Limb (tissue), 2 donors: ENCODE results near the gene SLC8B1.

Source experiments
- DNase-seq, 2 donors: peaks; one replicate each; pipeline ENCODE4 v3.0.0-alpha.2; 2016; ENCODE audit errors: extremely low spot score in 2 of 2

SLC8B1 gene

DNA sequence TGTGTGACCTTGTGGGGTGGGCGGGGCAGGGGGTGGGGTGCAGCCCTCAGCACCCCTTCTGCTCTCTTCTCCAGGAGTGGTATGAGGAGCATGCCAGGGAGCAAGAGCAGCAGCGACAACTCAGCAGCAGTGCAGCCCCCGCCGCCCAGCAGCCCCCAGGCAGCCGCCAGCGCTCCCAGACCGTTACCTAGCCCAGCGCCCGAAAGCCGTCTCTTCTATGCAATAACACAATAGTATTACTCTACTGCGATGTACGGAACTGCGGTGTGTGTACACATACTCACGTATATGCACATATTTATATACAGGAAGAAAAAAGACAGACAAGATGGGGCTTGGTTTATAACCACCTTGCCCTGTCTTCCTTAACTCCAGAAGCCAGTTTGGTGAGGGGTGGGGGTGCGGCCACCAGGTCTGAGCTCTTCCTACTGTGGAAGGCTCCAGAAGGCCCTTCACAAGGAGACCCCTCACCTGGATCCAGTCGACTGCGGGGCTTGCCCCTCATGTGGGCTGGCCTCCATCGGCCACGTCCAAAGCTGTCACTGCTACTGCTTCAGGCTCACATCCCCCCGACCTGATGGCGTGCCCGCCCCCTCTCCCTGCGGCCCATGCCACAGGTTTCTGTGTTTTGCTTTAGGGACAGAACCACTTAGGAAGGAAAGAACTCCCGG is 38.9 kb downstream of the SLC8B1 start:
- no peak for DNase-seq

DNA sequence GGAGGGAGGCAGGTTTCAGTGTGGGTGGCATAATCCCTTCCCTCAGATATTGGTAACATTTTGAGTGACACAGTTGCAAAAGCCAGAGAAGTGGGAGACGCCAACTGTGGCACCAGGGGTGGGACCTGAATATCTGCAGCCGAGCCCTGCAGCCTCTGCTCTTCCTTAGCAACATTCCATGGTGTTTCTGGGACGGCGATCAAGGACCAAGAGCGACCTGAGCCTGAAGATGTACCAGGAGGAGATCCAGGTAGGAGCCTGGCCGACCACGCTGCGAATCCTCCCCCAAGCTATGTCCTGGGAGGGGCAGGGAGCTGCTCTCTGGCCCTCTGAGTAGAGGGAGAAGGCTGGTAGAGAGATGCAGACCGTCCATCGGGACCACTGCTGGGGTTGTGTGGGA is 41.8 kb downstream of the SLC8B1 start:
- DNase-seq: no peak

DNA sequence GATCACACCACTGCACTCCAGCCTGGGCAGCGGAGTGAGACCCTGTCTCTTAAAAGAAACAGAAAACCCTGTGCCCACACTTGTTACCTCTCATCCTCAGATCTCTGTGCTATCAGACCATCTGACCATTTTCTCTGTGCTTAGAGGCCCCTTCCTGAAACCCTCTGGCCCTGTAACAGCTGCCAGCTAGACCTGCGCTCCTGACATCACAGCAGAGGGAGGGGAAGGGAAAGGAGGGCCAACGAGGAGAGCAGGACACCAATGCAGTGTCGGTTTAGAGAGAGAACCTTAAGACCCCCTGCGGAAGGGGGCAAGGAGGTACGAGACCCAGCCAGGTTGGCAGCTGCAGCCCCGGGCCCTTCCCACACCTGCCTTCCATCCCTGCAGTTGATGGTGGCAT is 42.4 kb downstream of the SLC8B1 start:
- DNase-seq: no peak

DNA sequence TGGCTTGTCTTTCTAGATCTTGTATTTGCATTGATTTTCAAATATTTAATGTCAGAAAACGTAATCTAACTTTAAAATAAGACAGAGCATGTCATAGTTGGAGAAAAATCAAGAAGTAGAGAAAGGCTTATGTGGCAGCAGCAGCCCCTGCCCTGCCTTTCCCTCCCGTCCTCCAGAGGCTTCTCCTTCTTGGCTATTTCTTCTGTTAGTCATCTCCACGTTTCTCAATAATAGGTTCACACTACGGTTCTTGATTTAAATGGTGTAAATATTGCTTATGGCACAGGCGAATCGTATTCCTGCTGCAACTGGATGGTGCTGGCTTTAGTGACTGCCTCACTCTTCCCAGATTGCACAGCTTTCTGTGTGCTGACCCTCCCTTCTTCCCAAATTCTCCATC is 42.8 kb downstream of the SLC8B1 start:
- no peak for DNase-seq

DNA sequence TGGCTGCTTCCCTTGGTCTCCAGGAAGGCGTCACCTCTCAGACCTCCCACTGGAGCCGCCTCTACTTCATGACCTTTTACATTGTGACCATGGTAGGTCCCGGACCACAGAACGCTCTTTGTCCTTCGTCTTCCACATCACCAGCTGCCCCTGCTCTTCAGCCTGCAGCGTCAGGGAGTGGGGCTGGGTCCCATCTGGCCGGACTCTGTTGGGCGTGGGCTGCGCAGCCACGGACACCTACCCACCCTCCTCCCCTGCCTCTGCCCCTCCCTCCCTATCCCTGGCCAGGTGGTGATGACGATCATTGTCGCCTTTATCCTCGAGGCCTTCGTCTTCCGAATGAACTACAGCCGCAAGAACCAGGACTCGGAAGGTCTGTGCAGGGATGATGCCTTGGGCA is 43.3 kb downstream of the SLC8B1 start:
- DNase-seq: no peak

DNA sequence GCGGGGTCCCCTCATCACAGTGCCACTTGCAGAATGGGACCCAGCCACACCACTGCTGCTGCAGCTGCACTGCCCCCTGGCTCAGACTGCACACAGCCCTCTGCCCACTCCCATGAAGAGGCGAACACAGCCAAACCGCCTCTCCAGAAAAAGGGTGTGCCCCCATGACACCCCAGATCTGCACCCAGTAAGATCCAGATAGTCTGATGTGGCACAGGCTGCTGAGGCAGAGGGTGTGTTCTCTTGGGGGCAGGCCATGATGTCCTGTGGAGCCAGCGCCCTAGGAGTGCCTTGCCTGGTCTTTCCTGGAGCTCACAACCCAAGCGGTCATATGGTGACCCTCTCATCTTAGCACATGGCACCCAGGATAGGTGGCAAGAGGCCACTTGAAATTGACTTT is 44.4 kb downstream of the SLC8B1 start:
- no peak for DNase-seq

DNA sequence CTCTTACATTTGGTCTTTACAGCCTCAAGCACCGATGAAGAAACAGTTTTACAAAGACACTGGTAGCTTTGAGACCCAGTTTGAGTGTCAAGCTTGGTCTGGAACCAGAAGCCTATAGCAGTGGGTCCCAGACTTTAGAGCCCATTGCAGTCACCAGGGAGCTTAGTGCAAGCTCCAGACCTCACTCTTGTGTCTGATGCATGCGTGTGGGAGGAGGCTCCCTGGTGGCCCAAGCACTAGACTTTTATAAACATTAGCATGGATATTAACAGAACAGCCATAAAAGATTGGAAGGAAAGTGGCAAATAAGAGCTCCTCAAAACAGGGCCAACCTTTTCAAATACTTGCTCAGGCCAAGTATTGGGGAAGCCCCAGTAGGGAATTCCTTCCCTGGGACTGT is 45.5 kb downstream of the SLC8B1 start:
- no peak for DNase-seq

DNA sequence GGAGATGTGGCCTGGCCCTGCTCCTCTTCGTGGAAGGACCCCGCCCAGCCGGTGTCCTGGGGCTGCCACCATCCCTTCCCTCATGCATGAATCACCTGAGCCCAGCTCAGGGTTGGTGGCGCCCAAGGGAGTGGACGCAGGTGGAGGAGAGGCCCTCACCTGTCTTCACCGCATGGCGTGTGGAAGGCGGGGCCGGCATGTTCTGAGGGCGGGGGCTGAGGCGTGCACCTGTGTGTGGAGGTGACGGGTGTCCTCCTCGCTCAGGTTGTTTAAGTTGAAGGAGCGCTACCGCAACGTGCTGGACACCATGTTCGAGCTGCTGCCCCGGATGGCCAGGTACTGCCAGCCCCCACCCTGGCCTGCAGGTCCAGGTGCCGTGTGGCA is 47.0 kb downstream of the SLC8B1 start:
- DNase-seq: no peak

DNA sequence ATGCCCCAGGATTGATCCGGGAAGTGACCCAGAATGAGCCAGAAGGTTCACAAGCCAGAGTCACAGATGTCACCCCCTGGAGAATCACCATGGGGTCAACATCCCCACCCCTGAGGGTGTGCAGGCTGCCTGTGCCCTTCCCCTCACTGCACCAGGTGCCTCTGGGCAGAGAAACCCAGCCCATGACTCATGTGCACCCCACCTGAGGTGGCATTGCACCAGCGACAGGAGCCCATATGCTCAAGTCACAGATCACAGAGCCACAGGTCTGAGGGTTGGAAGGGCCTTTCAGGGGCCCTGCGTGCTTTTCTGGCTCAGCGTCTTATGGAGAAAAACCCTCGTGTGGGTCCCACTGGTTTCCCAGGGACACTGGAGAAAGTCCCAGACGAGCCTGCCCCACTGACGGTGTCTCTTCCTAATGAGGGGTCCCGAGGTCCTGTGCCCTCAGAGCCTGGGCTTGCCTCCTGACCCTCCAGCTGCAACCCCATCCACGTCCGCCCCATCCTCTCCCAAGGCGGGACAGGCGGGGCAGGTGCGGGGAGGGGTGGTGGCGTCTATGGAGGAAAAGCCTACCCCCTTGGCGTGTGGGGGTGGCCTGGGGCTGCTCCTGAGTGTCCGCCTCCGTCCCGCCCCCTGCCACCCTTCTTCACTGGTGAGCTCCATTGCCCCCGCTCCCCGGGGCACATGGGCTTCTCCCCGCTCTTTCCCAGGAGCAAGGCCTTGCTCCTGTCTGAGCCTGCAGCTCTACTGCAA is 47.6 kb downstream of the SLC8B1 start:
- DNase-seq: no peak

DNA sequence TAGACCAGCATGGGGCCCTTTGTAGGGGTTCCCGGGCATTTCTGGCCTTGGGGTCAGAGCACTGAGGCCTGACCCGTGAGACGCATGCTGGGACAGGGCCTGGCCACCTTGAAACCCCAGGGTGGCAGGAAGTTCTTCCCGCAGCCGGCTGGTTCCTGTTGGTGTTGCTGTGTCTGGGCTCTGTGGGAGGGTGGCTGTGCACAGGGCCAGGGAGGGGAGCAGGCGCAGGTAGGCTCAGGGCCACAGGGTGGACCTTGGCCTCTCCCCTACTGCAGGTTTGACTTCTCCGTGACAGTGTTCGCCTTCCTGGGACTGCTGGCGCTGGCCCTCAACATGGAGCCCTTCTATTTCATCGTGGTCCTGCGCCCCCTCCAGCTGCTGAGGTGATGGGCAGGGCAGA is 48.2 kb downstream of the SLC8B1 start:
- DNase-seq: no peak

DNA sequence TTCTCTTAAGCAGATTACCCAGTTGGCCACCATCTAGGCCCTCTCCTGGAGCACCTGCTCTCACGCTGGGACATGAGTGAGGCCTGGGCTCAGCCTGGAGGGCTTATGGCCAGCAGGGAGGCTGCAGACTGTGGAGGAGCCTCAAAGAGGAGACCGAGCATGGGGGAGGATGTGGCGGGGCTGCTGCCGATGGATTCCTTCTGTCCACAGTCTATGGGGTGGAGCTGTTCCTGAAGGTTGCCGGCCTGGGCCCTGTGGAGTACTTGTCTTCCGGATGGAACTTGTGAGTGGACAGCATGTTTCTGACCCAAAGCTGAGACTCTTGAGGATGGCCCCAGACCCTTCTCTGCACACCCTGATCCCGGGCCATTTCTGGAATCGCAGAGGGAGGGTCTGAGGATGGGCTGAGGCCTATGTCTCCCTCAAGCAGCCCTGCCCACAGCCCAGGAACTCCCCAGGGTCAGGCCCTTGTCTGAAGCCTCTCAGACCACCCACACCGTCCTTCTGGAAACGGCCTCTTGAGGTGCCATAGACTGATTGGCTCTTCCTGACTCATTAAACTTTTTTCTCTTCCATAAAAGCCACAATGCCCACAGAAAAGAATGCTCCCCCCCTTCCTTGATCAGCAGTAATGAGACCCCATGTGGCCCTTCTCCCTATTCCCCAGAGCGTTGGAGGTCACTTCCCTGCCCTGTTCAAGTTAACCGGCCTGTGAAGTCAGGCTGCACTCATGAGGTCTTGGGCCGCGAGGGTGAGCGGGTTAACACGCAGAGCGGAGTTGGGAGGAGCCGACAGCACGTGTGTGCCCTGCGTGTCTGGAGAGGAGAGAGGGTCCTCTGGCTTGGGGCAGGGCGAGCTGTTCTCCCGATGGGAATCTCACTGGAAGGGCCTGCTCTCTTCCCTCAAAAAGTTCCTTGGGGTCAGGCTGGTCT is 49.0 kb downstream of the SLC8B1 start:
- no peak for DNase-seq

DNA sequence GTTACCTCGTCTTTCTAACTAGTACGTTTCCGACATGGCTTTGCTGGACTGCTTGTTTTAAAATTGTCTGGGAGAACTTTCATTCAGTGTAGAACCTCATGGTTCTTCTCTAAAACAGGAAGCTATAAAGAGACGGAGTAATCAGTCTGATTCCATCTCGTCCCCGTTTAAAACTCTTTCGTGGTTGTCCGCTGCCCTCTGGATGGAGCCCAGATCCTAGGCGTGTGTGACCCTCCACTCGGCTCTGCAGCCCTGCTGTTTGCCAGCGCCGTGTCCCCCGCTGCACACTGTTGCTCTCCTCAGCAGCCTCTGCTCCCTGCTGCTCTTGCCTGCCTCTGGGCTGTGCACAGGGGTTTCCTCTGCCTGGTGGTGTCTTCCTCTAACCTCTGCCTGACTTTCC is 50.2 kb downstream of the SLC8B1 start:
- no peak for DNase-seq

DNA sequence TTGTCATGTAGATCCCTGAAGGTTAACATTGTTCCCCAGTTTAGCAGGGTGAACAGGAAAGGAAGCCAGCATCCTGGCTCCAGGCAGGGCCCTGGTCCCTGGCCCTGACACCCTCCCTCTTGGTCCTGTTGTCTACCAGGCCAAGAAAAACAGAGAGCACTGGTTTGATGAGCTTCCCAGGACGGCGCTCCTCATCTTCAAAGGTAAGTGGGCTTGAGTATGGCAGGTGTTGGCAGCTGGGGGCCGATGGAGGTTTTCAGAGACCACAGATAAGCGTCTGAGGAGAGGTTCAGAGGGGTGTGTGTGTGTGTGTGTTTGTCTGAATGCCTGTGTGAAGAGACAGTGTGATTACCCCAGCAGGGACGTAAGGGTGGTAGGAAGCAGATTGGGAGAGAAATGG is 56.3 kb downstream of the SLC8B1 start:
- no peak for DNase-seq

DNA sequence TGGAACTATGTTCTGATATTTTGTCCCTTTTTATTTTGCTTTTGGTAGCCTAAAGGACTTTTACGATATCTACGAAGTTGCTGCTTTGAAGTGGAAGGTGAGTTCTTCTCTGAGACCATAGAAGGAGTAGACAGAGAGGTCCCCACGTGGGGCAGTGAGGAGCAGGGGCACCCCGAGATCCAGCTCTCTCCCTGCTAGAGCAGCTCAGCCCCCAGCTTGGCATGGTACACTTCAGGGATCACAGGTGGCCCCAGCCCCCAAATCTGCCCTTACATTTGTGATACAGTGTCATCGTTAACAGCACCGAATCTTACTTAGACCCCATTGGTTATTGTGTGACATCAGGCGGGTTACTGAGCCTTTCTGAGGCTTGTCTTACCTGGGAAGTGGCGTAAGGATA is 56.8 kb downstream of the SLC8B1 start:
- no peak for DNase-seq

DNA sequence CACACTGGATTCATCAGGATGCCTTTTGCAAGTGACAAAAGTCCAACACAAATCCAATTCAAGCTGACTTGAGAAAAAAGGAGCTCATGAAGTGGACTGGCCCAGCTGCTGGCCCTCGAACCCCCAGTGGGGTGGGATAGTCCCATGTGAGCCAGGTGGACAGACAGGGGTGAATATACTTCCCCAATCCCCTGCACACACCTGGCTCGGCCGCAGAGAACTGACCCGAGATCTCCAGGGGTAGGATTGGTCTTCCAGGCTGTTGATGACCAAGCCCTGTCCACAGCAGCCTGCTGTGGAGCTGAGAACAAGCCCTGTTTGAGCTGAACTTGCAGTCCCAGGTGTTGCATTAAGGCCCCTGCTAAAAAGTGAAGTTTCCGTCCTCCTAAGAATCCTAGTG is 57.4 kb downstream of the SLC8B1 start:
- DNase-seq: no peak

DNA sequence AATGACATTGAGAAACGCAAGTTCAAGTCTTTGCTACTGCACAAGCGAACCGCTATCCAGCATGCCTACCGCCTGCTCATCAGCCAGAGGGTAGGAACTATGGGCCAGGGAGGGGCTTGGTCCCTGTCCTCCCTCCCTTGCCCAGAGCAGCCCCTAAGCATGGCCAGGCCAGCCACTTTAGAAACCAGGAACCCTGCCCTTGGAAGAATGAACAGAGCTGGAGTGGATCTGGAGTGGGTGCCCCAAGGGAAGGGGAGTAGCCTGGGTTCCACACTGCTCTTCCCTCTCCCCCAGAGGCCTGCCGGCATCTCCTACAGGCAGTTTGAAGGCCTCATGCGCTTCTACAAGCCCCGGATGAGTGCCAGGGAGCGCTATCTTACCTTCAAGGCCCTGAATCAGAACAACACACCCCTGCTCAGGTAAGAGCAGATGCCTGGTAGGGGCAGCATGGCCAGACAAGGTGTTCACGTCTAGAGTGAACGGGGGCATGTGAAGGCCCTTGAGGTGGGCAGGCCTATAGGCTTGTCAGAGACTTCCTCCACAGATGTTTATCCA is 57.9 kb downstream of the SLC8B1 start:
- DNase-seq: no peak

DNA sequence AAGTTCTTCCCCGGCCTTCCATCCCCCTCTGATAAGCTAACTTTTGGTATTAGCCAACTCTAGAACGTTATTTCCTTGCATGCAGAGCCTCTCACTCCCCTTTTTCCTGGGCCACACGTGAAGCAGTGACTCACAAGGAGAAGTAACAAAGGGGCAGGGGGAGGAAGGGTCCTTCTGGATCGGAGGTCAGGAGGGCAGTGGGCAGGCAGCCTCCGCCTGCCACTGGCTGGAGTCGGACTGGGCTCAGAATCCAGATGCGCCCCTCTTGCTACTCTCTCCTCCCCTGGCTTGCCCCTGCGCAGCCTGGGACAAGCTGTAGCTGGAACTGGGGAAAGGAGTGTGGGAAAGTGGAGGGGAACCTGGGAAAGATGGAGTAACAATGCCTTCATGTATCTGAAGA is 58.6 kb downstream of the SLC8B1 start:
- no peak for DNase-seq

DNA sequence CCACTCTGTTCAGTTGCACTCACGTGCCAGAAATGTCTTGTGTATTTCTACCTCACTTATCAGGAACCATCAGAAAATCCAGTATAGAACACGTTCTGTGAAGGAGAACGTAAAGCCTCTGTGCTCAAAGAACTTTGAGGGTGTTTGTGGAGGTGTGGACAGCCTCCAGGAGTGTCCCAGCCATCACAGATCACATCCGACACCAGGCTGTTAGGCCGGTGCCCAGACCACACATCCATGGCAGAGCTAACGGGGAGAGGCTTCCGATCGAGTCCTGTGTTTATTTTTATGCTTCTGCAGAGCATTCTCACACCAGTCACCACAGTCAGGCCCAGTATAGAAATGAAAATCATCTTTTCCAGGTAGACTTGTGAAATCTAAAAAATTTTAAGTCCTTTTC is 60.1 kb downstream of the SLC8B1 start:
- no peak for DNase-seq

DNA sequence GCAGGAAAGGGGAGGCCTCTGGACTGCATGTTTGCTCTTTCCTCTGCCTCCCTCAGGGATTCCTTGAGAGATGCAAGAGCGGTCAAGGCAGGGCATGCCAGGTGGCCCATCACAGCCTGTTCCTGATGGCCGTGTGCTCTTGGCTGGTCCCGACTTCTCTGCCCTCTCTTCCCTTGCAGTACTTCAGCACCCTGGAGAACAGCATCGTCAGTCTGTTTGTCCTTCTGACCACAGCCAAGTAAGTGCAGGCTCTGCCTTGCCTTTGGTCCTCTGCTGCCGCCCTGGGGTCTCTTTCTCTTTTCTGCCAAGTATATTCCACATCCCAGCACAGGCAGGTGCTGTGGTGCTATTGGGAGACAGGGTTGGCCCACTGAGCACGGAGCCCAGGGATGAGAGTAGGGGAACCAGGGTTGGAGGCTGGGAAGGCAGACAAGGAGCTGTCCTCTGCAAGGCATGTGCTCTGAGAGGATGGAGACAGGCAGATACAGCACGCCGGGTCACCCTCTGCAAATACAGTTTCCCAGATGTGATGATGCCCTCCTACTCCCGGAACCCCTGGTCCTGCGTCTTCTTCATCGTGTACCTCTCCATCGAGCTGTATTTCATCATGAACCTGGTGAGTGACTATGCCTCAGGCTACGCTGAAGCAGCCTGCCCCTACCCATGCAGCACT is 61.7 kb downstream of the SLC8B1 start:
- no peak for DNase-seq

DNA sequence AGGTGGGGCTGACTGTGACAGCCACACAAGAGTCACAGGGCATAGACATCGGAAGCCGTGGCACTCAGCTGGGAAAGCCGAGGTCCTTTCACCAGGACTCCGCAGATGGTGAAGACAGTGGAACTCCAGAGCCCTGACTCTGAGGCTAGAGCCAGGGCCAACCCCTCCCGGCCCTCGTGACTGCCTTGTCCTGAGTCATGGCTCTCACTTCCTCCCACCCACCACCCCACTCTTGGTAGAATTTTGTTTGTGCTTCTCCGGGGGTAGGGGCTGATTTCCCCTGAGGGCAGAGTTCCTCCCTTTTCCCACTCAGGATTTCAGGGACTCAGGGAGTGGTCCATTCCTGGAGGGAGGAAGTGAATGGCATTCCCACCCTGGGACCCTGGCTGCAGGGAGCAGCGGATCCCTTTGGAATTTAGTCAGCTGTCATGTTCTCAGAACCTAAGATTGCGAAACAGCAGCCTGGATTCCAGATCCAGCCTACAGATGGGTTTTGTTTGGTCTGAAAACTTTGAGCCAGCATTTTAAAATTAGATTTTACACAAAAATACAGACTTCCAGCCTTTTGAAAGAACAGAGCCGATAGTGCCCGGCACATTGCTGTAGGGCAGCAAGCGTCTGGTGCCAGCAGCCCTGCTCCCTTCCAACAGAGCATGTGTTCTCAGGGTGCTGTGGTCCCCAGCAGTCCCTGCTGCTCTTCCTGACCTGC is 62.9 kb downstream of the SLC8B1 start:
- DNase-seq: no peak

DNA sequence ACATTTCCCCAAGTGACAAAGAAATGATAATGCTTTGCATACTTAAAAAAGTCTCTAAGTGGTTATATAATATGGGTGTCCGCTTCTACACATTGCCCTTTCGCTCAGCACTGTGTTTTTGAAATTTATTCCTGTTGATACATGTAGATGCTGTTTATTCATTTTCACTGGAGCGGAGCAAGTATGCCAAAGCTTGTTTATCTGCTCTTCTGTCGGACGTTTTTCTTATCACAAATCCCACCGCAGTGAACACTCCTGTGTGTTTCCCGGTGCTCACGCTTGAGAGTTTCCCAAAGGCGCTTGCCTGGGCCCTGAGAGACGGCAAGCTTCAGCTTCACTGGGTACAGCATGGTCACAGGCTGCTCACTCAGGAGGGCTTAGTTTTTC is 63.5 kb downstream of the SLC8B1 start:
- no peak for DNase-seq
